ENCODE data around the gene BUD31. TPM values are rescaled to one million over a fixed set of nuclear protein-coding genes. Genes with fewer than 3 reads are reported as not detected.
"Not testable (repeated sequence)": the region's sequence is repeated elsewhere in the genome, so short reads cannot be mapped to it uniquely, and the experiment has no call there.

Gene BUD31
- total and polyA plus RNA-seq, 8 donors, result 26.8 to 71.7 (median 32.6) TPM

DNA sequence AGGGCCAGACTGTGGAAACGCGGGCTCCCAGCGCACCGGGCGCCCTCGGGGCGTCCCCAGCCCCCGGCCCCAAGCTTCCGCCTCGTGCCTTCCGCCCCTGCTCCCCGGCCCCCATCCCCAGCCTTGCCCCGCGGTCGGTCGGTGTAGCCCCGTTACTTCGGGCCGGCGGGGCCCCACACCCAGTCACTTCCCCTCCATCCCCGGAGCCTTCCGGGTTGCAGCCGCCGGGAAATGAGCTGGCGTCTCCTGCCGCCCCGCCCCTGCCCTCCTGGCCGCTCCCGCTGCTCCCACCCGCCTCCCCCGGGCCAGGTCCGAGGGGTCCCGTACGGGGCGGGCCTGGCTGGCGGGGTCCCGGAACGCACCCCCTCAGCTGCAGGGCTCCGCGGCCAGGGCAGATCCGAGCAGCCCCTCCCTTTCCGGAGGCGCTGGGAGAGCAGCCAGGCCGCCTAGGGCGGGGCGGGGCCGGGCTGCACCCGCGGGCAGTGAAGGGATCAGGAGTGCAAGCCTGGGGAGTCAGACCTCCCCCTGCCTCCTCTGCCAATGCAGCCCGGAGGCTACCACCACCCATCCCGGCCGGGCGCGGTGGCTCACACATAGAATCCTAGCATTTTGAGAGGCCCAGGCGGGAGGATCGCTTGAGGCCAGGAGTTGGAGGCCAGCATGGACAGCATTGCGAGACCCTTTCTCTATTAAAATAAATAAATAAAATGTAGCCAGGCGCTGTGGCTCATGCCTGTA, 33.5 kb upstream of the BUD31 start:
- FAIRE-seq, result no peak
- no peaks in the 10 kb centered on the region for H3K9me3 ChIP-seq
- no peaks in the 10 kb centered on the region for H3K27me3 ChIP-seq
- WGBS, 2 donors, result 4 to 8% methylated on average over 41 to 58 of the region's 58 CpGs
- peak; percentile 66 to 89 (median 75) for DNase-seq
- intact Hi-C loops (cut with DNase I), result no loop called here
- TF ChIP-seq, protein P1, sequence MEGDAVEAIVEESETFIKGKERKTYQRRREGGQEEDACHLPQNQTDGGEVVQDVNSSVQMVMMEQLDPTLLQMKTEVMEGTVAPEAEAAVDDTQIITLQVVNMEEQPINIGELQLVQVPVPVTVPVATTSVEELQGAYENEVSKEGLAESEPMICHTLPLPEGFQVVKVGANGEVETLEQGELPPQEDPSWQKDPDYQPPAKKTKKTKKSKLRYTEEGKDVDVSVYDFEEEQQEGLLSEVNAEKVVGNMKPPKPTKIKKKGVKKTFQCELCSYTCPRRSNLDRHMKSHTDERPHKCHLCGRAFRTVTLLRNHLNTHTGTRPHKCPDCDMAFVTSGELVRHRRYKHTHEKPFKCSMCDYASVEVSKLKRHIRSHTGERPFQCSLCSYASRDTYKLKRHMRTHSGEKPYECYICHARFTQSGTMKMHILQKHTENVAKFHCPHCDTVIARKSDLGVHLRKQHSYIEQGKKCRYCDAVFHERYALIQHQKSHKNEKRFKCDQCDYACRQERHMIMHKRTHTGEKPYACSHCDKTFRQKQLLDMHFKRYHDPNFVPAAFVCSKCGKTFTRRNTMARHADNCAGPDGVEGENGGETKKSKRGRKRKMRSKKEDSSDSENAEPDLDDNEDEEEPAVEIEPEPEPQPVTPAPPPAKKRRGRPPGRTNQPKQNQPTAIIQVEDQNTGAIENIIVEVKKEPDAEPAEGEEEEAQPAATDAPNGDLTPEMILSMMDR (IDR thresholded peaks at IDR 0.05), result no peak
- H3K4me3 ChIP-seq, result peak overlapping the region; percentile 61 to 97 (median 89)
- peak; percentile 74 to 83 (median 78) for ATAC-seq
- no peaks in the 10 kb centered on the region for H3K36me3 ChIP-seq
- H3K27ac ChIP-seq, result peak overlapping the region; percentile 62 to 78 (median 66)
- peaks cover 0 to 12% (median 0%) of the 10 kb centered on the region in 3 donors for H3K4me1 ChIP-seq

DNA sequence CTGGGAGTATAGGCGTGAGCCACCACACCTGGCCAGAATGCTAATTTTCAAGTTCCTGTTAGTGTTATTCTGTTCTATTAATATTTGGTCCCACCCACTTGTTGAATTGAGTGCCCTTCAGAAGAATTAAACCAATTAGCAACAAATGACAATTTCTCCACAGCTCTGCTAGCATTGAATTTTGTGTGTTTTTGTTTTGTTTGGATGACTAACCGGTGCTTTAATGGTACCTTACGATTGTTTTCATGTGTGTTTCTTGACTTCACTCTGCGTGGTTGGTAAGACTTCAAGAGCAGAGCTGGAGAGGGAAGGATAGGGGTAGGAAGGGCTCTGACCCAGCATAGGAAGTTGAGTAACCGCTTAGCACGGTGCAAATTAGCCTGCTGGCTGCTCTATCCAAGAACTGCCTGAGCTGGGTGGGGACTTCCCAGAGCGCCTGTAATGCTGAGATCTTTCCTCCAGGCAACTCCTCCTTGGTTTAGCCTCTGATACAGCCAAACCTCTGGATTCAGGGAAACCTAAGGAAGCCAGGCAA, 29.7 kb upstream of the BUD31 start:
- 73 to 83% methylated on average over 7 of the region's 7 CpGs for WGBS, 2 donors

DNA sequence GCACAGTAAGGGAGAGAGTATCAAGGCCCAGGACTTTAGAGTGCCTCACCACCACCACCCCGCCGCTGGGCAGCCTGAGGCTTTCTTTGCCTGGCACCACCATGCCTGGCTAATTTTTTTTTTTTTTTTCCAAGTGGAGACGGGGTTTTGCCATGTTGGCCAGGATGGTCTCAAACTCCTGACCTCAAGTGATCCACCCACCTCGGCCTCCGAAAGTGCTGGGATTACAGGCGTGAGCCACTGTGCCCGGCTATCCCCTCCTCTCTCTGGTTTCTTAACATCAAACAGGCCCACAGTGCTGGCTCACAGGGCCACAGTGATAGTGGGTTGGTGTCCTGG, 29.1 kb upstream of the BUD31 start:
- H3K4me1 ChIP-seq; H3K27me3 ChIP-seq; DNase-seq; FAIRE-seq; ATAC-seq; intact Hi-C loops (cut with DNase I); H3K36me3 ChIP-seq; H3K9me3 ChIP-seq: not testable (repeated sequence)
- Histone ChIP-seq H3K4me3 (peak overlapping the region in 1 of 4 donors; percentile 13), H3K27ac (peak overlapping the region in 3 of 4 donors; percentile 5 to 53 (median 48))
- 83 to 88% methylated on average over 7 of the region's 7 CpGs for WGBS, 2 donors

More for the DNA sequence above, 29.7 kb upstream of the BUD31 start:
- no peak overlapping the region for H3K4me3 ChIP-seq
- H3K27ac ChIP-seq, result peak overlapping the region in 2 of 4 donors; percentile 26 to 53
- H3K4me1 ChIP-seq, result peaks cover 0 to 4% (median 0%) of the 10 kb centered on the region in 3 donors
- no peak for FAIRE-seq
- no peaks in the 10 kb centered on the region for H3K27me3 ChIP-seq
- intact Hi-C loops (cut with DNase I), result no loop called here
- DNase-seq, result peak in 1 of 6 donors; percentile 58
- peak in 2 of 4 donors; percentile 39 to 40 for ATAC-seq
- no peaks in the 10 kb centered on the region for H3K9me3 ChIP-seq
- TF ChIP-seq, protein P1 (IDR thresholded peaks at IDR 0.05), result no peak
- H3K36me3 ChIP-seq, result no peaks in the 10 kb centered on the region

DNA sequence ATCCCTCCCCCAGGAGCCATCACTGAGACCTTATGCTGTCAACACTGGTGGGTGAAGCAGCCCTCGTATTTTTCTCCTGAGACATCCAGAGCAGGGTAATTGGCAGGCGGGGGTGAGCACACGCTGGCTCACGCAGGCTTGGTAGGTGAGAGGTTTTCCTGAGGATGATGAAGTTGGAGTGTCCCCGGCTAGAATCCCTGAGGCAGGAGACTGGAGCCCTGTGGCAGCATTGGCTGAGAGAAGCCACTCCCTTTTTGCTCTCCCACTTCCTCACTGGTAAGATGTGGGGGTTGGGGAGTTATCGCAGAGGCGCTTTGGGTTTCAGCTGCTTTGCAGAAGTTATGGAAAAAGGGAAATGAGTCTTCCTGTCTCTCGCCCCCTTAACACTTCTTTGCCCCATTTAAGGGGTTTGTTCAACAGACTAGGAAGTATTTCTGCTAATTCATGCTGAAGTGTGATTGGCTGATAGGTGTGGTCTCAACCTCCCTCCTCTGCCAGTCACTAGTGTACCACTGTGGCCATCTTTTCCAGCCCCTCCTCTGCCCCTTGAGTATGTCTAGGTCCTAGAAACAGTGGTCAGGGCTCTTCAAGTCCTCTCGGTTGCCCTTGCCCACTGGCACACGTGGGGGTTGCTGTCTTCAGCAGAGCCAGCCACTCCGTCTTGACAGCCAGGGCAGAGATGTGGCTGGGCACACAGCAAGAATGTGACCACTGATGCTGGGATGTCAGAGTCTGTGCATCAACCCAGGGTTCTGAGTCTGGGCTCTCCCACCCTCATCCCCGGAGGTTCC, 28.5 kb upstream of the BUD31 start:
- Histone ChIP-seq H3K27me3 (no peaks in the 10 kb centered on the region), H3K4me1 (peaks cover 0 to 4% (median 0%) of the 10 kb centered on the region in 3 donors), H3K9me3 (no peaks in the 10 kb centered on the region), H3K4me3 (peak overlapping the region in 1 of 4 donors; percentile 13), H3K36me3 (no peaks in the 10 kb centered on the region), H3K27ac (peak overlapping the region in 3 of 4 donors; percentile 5 to 53 (median 48))
- ATAC-seq, result peak in 2 of 4 donors; percentile 43 to 51
- no peak for FAIRE-seq
- intact Hi-C loops (cut with DNase I), result no loop called here
- 77 to 82% methylated on average over 12 of the region's 12 CpGs for WGBS, 2 donors
- TF ChIP-seq, protein P1 (IDR thresholded peaks at IDR 0.05), result no peak
- no peak for DNase-seq
